SK-N-SH treated with all-trans-retinoic acid at 6 μM for 48 hours (cell line): Measurements from ENCODE around the gene HELQ.

ENCODE experiments used
- ARNTL ChIP-seq: fragments of 450-650 bp; formaldehyde crosslinking; IDR thresholded peaks from 2 replicates; pipeline ENCODE4 v1.5.0; 2020; ENCODE audit warnings: low read depth, mild to moderate bottlenecking, moderate library complexity, borderline replicate concordance
- BACH2 ChIP-seq: fragments of 250-450 bp; sonication (Bioruptor Pico); IDR thresholded peaks from 2 replicates; pipeline ENCODE4 v1.9.0; 2021; ENCODE audit warnings: mild to moderate bottlenecking, borderline replicate concordance
- CSRNP3 ChIP-seq: fragments of 250-450 bp; sonication (Bioruptor Pico); IDR thresholded peaks from 2 replicates; pipeline ENCODE4 v1.5.1; 2021; ENCODE audit warnings: mild to moderate bottlenecking, moderate library complexity
- ISL1 ChIP-seq: fragments of 250-450 bp; sonication (Bioruptor Pico); IDR thresholded peaks from 2 replicates; pipeline ENCODE4 v2.1.2; 2022; ENCODE audit warnings: mild to moderate bottlenecking, moderate library complexity
- RARB ChIP-seq: fragments of 250-450 bp; sonication (Bioruptor Pico); IDR thresholded peaks from 2 replicates; pipeline ENCODE4 v1.8.0; 2021; ENCODE audit warnings: mild to moderate bottlenecking, moderate library complexity
- ZC3H10 ChIP-seq: fragments of 250-450 bp; sonication (Bioruptor Pico); IDR thresholded peaks from 2 replicates; pipeline ENCODE4 v1.5.1; 2021; ENCODE audit warnings: mild to moderate bottlenecking, moderate library complexity
- ZNF70 ChIP-seq: fragments of 450-650 bp; formaldehyde crosslinking; IDR thresholded peaks from 2 replicates; pipeline ENCODE4 v1.5.0; 2020; ENCODE audit warnings: mild to moderate bottlenecking, moderate library complexity
- TF ChIP-seq, protein P1 (sequence below): fragments of 250-450 bp; sonication (Bioruptor Pico); IDR thresholded peaks from 2 replicates; pipeline ENCODE4 v1.8.0; 2020; ENCODE audit warnings: mild to moderate bottlenecking, moderate library complexity, borderline replicate concordance
- TF ChIP-seq, protein P2 (sequence below): fragments of 250-450 bp; sonication (Bioruptor Pico); IDR thresholded peaks from 2 replicates; pipeline ENCODE4 v1.5.0; 2020; ENCODE audit warnings: mild to moderate bottlenecking, moderate library complexity

- no peak for TF ChIP-seq ISL1 (CRISPR knock-in tag)
- TF ChIP-seq, protein P1, sequence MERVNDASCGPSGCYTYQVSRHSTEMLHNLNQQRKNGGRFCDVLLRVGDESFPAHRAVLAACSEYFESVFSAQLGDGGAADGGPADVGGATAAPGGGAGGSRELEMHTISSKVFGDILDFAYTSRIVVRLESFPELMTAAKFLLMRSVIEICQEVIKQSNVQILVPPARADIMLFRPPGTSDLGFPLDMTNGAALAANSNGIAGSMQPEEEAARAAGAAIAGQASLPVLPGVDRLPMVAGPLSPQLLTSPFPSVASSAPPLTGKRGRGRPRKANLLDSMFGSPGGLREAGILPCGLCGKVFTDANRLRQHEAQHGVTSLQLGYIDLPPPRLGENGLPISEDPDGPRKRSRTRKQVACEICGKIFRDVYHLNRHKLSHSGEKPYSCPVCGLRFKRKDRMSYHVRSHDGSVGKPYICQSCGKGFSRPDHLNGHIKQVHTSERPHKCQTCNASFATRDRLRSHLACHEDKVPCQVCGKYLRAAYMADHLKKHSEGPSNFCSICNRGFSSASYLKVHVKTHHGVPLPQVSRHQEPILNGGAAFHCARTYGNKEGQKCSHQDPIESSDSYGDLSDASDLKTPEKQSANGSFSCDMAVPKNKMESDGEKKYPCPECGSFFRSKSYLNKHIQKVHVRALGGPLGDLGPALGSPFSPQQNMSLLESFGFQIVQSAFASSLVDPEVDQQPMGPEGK, result no peak
- no peak for TF ChIP-seq RARB
- TF ChIP-seq ZC3H10 (CRISPR knock-in tag), result no peak
- no peak for TF ChIP-seq ARNTL (CRISPR knock-in tag)
- TF ChIP-seq ZNF70 (CRISPR knock-in tag), result no peak
- no peak for TF ChIP-seq CSRNP3 (CRISPR knock-in tag)
- TF ChIP-seq, protein P2, sequence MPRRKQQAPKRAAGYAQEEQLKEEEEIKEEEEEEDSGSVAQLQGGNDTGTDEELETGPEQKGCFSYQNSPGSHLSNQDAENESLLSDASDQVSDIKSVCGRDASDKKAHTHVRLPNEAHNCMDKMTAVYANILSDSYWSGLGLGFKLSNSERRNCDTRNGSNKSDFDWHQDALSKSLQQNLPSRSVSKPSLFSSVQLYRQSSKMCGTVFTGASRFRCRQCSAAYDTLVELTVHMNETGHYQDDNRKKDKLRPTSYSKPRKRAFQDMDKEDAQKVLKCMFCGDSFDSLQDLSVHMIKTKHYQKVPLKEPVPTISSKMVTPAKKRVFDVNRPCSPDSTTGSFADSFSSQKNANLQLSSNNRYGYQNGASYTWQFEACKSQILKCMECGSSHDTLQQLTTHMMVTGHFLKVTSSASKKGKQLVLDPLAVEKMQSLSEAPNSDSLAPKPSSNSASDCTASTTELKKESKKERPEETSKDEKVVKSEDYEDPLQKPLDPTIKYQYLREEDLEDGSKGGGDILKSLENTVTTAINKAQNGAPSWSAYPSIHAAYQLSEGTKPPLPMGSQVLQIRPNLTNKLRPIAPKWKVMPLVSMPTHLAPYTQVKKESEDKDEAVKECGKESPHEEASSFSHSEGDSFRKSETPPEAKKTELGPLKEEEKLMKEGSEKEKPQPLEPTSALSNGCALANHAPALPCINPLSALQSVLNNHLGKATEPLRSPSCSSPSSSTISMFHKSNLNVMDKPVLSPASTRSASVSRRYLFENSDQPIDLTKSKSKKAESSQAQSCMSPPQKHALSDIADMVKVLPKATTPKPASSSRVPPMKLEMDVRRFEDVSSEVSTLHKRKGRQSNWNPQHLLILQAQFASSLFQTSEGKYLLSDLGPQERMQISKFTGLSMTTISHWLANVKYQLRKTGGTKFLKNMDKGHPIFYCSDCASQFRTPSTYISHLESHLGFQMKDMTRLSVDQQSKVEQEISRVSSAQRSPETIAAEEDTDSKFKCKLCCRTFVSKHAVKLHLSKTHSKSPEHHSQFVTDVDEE (CRISPR knock-in tag), result no peak
- TF ChIP-seq BACH2 (CRISPR knock-in tag), result no peak
These were observed 49.5 kb downstream of the HELQ start for GRCh38 chr4:83405844-83406816.
